SK-N-MC (cell line): ENCODE data around the gene NRBP1.

ENCODE experiments used
- DNase-seq: peaks from one replicate; pipeline ENCODE4 v3.0.0-alpha.2; 2011; ENCODE audit warnings: low read depth, low spot score
- H3K27ac ChIP-seq: fragments of 200-600 bp; sonication (generic); 2 replicates; pipeline ENCODE4 v1.5.1; 2016; ENCODE audit warnings: mixed run types
- H3K36me3 ChIP-seq: fragments of 200-600 bp; sonication (generic); 2 replicates; pipeline ENCODE4 v1.6.1; 2017; ENCODE audit warnings: antibody characterized with exemption, low read length, mixed read lengths; ENCODE audit not compliant: insufficient read depth
- H3K4me3 ChIP-seq: fragments of 200-600 bp; sonication (generic); 2 replicates; pipeline ENCODE4 v1.5.1; 2016
- H3K9ac ChIP-seq: fragments of 200-600 bp; sonication (generic); 2 replicates; pipeline ENCODE4 v1.8.0; 2017; ENCODE audit warnings: mixed run types, mixed read lengths; ENCODE audit not compliant: insufficient read length
- H3K9me3 ChIP-seq: fragments of 200-600 bp; sonication (generic); 2 replicates; pipeline ENCODE4 v1.6.1; 2017; ENCODE audit warnings: low read depth, mild to moderate bottlenecking, antibody characterized with exemption, low read length, moderate library complexity, mixed read lengths
- EZH2 ChIP-seq: fragments of 200-600 bp; sonication (generic); IDR thresholded peaks from one replicate; pipeline ENCODE4 v1.6.1; 2017; ENCODE audit warnings: antibody characterized with exemption
- FOXP2 ChIP-seq: optimal IDR thresholded peaks from 2 replicates; pipeline ENCODE3; 2011; ENCODE audit warnings: mild to moderate bottlenecking, moderate library complexity; ENCODE audit not compliant: insufficient read depth; ENCODE audit errors: extremely low read length, control extremely low read depth
- POLR2AphosphoS5 ChIP-seq: IDR thresholded peaks from 2 replicates; pipeline ENCODE4 v1.6.1; 2012; ENCODE audit warnings: mild to moderate bottlenecking, low read depth, low read length, borderline replicate concordance

NRBP1 gene

GRCh38 chr2:27428213-27428977, at the start of gene NRBP1:
NRBP1 (plus strand) TSS chr2:27428631; CDS start chr2:27433274, 4,643 bp downstream.
- H3K27ac ChIP-seq, result peak within 1 kb of the TSS; percentile 89
- DNase-seq, result no peak
- peak within 1 kb of the TSS; percentile 100 for H3K4me3 ChIP-seq
- H3K9me3 ChIP-seq, result no peaks in the 10 kb centered on the region
- peak within 1 kb of the TSS; percentile 98 for H3K9ac ChIP-seq
- TF ChIP-seq POLR2AphosphoS5 (peak; percentile 95), EZH2 (no peak), FOXP2 (no peak)
- peaks cover 4% of the 10 kb centered on the region for H3K36me3 ChIP-seq

- DNase-seq, result no peak
- Histone ChIP-seq H3K9ac (peak overlapping the region; percentile 95), H3K4me3 (peak overlapping the region; percentile 94), H3K36me3 (peaks cover 74% of the 10 kb centered on the region), H3K27ac (peak overlapping the region; percentile 66), H3K9me3 (no peaks in the 10 kb centered on the region)
- TF ChIP-seq EZH2, result no peak
- TF ChIP-seq POLR2AphosphoS5, result no peak; the same call in 1 of the 2 replicates
- TF ChIP-seq FOXP2, result no peak
These were observed 49.6 kb upstream of the NRBP1 start for GRCh38 chr2:27378809-27379290.

DNA sequence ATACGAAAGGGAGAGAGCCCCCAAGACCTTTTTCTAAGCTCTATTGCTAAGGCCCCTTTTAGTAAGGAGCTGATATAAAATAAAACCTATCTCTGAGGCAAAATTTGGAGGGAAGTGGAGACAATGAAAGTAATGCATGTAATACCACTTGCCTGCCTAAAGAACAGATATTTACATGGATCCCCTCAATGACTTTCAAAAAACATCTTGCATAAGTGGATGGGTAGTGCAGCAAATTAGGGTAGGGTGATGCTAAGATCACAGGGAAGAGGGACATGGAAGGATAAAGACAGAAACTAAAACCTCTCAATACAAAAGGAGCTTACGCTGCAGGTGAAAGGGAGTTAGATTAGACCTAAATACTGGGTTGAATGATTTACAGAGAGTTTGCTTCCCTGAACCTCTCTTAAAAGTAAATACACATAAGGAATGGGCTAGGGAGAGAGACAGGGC, 49.0 kb upstream of the NRBP1 start:
- Histone ChIP-seq H3K4me3 (peak overlapping the region; percentile 94), H3K27ac (peak overlapping the region; percentile 66), H3K9ac (peak overlapping the region; percentile 95), H3K9me3 (no peaks in the 10 kb centered on the region), H3K36me3 (peaks cover 74% of the 10 kb centered on the region)
- no peak for DNase-seq
- TF ChIP-seq EZH2, result no peak
- TF ChIP-seq FOXP2, result no peak
- TF ChIP-seq POLR2AphosphoS5, result no peak

DNA sequence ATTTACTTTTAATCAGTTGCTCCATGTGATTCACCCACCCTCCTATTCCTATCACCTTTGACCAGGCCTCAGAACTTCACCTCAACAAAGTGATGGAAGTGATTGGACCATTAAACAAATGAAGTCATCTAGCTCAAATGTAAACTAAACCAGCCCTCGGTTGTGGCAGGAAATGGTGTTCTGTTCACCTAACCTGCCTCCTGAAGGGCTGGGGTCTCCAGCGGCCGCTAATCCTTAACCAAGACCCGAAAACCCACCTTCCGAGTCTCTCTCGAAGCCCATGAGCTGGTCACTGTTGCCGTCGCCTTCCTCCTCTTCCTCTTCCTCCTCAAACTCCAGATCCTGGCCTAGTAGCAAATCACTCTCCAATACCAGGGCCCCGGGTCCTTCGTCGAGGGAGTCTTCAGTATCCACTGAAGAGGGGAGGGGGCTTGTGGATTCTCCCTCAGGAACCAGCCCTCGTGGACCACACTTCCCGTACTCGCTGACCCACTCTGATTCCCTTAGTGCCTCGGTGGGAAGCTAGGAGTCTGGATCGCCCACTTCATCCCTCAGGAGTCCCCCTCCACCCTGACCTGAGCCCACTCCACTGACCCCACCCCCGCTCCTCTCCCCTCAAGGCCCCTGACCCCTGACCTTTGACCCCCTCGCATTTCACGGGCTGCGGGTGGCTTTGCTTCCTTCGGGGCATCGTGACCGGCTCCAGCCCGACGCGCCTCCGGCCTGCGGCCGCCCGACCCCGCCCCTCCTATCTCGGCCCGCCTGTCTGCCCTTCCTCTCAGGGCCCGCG, 48.4 kb upstream of the NRBP1 start:
- H3K27ac ChIP-seq, result peak overlapping the region; percentile 66
- H3K9me3 ChIP-seq, result no peaks in the 10 kb centered on the region
- H3K4me3 ChIP-seq, result peak overlapping the region; percentile 94
- H3K36me3 ChIP-seq, result peaks cover 74% of the 10 kb centered on the region
- no peak for TF ChIP-seq FOXP2
- TF ChIP-seq POLR2AphosphoS5, result no peak; the same call in 1 of the 2 replicates
- no peak for TF ChIP-seq EZH2
- peak overlapping the region; percentile 95 for H3K9ac ChIP-seq
- no peak for DNase-seq

- Histone ChIP-seq H3K36me3 (peaks cover 74% of the 10 kb centered on the region), H3K9ac (peak within 1 kb of the TSS; percentile 95), H3K9me3 (no peaks in the 10 kb centered on the region), H3K27ac (peak within 1 kb of the TSS; percentile 92), H3K4me3 (peak within 1 kb of the TSS; percentile 94)
- no peak for DNase-seq
- no peak for TF ChIP-seq FOXP2
- TF ChIP-seq POLR2AphosphoS5, result peak; percentile 86
- no peak for TF ChIP-seq EZH2
These were observed 47.5 kb upstream of the NRBP1 start, which contains the start of gene ZNF513 for GRCh38 chr2:27380626-27381545. ZNF513 (minus strand) TSS chr2:27380734; CDS start chr2:27380526, 208 bp downstream.

DNA sequence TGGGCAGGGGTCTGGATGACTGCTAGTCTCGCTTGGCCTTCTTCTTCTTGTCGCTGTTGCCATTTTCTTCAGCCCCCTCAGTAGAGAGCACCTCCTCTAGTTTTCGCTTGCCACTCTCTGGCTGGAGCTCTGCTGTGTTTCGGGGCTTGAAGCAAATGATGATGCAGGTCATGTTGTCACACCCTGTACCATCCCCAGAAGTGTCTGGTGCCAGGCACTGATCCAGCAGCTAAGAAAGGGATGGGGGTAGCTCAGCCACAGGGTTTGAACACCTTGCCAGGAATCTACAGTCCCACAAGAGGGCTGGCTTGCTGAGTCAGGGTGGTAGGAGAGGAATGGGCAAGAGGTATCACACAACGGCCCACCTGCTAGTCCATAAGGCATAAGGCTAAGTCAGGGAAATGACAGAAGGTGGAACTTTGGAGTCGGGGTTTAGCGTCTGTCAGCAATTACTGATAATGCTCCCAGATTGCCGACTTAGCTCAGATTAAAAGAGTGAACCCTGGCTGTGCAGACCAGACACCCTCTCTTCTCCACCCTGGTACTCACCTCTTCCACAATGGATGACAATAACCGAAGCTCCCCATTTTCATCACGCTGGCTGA, 46.8 kb upstream of the NRBP1 start:
- no peak for DNase-seq
- H3K4me3 ChIP-seq, result no peak overlapping the region
- H3K27ac ChIP-seq, result peak overlapping the region; percentile 92
- no peak for TF ChIP-seq FOXP2
- no peak for TF ChIP-seq POLR2AphosphoS5
- TF ChIP-seq EZH2, result no peak
- no peaks in the 10 kb centered on the region for H3K9me3 ChIP-seq
- peaks cover 72% of the 10 kb centered on the region for H3K36me3 ChIP-seq
- no peak overlapping the region for H3K9ac ChIP-seq

- no peak for TF ChIP-seq POLR2AphosphoS5
- TF ChIP-seq EZH2, result no peak
- no peak for TF ChIP-seq FOXP2
- H3K4me3 ChIP-seq, result no peak overlapping the region
- DNase-seq, result no peak
- no peaks in the 10 kb centered on the region for H3K9me3 ChIP-seq
- peaks cover 19% of the 10 kb centered on the region for H3K36me3 ChIP-seq
- H3K27ac ChIP-seq, result no peak overlapping the region
- no peak overlapping the region for H3K9ac ChIP-seq
These were observed 37.4 kb upstream of the NRBP1 start for GRCh38 chr2:27390822-27391679.
